NT2/D1 (cell line): ENCODE measurements around the gene NAE1.

ENCODE experiments used
- SUZ12 ChIP-seq: IDR thresholded peaks from 2 replicates; pipeline ENCODE4 v1.6.1; 2011; ENCODE audit not compliant: insufficient read length, insufficient read depth; ENCODE audit errors: extremely low read depth
- YY1 ChIP-seq: IDR thresholded peaks from 2 replicates; pipeline ENCODE4 v1.6.1; 2011; ENCODE audit not compliant: insufficient read length, insufficient read depth

DNA sequence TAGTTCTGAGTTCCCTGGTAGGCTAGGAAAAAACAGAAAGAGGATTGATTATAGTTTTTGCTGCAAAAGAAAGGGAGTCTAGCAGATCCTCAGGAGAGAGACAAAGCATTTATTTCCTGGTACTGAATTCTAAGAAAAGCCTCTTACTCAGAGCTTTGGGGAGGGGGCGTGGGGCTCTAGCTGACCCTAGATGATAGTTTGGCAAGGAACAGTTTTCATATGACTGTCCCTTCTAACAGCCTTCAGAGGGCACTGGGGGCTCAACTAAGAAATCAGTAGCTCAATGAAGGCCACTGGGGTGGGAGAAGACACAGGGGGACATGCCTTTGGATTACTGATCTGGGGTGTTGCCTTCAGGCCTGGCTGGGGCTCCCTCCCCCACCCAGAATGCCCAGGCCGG is 17.4 kb upstream of the NAE1 start:
- TF ChIP-seq YY1, result no peak
- TF ChIP-seq SUZ12, result no peak
